WERI-Rb-1 (cell line): ENCODE data around the gene CFAP92.

Experiments
- DNase-seq: peaks from one replicate; pipeline ENCODE4 v3.0.0-alpha.2; 2020
- H3K27ac ChIP-seq: fragments of 250-450 bp; sonication (Bioruptor Pico); 2 replicates; pipeline ENCODE4 v1.5.1; 2020; ENCODE audit warnings: mild to moderate bottlenecking, moderate library complexity
- H3K27me3 ChIP-seq: fragments of 250-450 bp; sonication (Bioruptor Pico); 2 replicates; pipeline ENCODE4 v1.5.1; 2021; ENCODE audit warnings: mild to moderate bottlenecking, low read depth, moderate library complexity; ENCODE audit not compliant: insufficient read depth, severe bottlenecking
- H3K36me3 ChIP-seq: fragments of 250-450 bp; sonication (Bioruptor Pico); 2 replicates; pipeline ENCODE4 v1.5.1; 2020; ENCODE audit warnings: mild to moderate bottlenecking, moderate library complexity
- H3K4me3 ChIP-seq: 2 replicates; pipeline ENCODE4 v1.5.1; 2011; ENCODE audit warnings: low read depth, mild to moderate bottlenecking, control low read depth, low read length
- H3K9me3 ChIP-seq: fragments of 250-450 bp; sonication (Bioruptor Pico); 2 replicates; pipeline ENCODE4 v1.5.1; 2021; ENCODE audit warnings: mild to moderate bottlenecking, moderate library complexity; ENCODE audit not compliant: severe bottlenecking
- TF ChIP-seq, protein P1 (sequence below): IDR thresholded peaks from 2 replicates; pipeline ENCODE4 v1.5.1; 2011; ENCODE audit warnings: low read depth, mild to moderate bottlenecking, control low read depth, inconsistent platforms, low read length

Gene CFAP92

DNA sequence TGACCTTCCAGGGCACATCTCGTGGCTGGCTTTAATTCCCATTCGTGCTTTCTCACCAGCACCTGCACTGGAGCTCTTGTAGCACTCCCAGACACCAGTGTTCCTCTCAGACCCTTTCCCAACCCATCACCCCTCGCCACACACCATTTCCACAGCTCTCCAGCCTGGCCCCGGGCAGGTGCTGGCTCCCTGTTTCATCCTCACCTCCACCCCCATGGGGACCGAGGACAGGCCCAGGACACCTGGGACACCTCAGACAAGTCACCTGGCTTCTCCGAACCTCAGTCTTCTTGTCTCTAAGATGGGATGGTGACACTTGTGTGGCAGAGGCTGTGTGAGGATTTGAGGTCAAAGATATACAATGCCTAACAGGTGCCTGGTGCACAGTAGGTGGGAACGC lies 39.3 kb upstream of the CFAP92 start:
- no peaks in the 10 kb centered on the region for H3K9me3 ChIP-seq
- no peaks in the 10 kb centered on the region for H3K36me3 ChIP-seq
- DNase-seq, result no peak
- no peaks in the 10 kb centered on the region for H3K27me3 ChIP-seq
- H3K4me3 ChIP-seq, result no peak overlapping the region
- TF ChIP-seq, protein P1, sequence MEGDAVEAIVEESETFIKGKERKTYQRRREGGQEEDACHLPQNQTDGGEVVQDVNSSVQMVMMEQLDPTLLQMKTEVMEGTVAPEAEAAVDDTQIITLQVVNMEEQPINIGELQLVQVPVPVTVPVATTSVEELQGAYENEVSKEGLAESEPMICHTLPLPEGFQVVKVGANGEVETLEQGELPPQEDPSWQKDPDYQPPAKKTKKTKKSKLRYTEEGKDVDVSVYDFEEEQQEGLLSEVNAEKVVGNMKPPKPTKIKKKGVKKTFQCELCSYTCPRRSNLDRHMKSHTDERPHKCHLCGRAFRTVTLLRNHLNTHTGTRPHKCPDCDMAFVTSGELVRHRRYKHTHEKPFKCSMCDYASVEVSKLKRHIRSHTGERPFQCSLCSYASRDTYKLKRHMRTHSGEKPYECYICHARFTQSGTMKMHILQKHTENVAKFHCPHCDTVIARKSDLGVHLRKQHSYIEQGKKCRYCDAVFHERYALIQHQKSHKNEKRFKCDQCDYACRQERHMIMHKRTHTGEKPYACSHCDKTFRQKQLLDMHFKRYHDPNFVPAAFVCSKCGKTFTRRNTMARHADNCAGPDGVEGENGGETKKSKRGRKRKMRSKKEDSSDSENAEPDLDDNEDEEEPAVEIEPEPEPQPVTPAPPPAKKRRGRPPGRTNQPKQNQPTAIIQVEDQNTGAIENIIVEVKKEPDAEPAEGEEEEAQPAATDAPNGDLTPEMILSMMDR, result no peak
- no peak overlapping the region for H3K27ac ChIP-seq

DNA sequence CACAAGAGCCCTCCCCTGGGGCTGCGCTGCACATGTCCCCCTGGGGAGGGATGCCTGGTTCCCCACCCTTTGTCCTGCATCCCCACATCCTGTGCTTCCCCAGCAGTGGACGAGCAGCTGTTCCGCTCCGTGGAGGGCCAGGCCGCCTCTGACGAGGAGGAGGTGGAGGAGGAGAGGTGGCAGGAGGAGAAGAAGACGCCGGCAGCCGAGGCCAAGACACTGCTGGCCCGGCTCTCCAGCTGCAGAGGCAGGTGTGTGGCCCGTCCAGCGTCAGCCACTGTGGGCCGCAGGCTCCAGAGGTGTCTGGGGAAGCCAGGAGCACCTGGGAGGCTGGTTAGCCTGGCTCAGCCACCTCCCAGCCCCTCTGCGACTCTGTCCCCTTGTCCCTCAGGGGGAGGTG lies 38.8 kb upstream of the CFAP92 start:
- no peak overlapping the region for H3K27ac ChIP-seq

DNA sequence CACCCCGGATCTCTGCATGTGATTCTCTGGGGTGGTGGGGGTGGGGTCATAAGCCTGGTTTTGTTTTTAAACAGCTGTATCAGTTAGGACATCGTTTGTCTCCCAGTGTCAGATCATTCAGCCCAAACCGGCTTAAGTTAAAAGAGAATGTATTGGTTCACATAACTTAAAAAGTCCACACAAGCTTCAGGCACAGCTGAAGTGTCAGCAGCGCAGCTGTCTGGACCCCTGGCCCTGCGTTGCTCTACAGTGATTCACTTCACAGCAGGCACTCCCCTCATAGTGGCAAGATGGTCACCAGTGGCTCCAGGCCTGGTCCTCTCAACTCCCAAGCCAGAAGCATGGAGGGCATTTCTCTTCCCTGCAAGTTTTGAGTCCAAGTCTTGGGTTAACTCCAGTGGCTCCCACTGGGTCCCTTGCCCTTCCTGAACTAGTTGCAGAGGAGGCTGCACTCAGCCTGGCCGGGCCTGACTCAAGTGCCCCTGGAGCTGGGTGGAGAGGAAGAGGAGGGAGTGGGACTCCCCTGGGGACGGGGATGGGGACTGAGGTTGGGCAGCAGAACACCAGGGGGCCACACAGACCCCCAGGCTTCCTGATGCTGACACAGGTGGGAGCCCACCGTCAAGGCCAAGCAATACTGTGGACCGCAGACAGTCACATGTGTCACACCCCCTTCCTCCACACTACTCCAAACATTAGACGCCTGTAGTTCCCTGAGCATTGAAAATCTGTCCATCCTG lies 37.8 kb upstream of the CFAP92 start:
- H3K4me3 ChIP-seq, result no peak overlapping the region
- no peaks in the 10 kb centered on the region for H3K27me3 ChIP-seq
- TF ChIP-seq, protein P1, result no peak
- no peak overlapping the region for H3K27ac ChIP-seq
- no peaks in the 10 kb centered on the region for H3K9me3 ChIP-seq
- no peaks in the 10 kb centered on the region for H3K36me3 ChIP-seq
- DNase-seq, result no peak

More for the DNA sequence above, 38.8 kb upstream of the CFAP92 start:
- H3K27me3 ChIP-seq, result no peaks in the 10 kb centered on the region
- H3K9me3 ChIP-seq, result no peaks in the 10 kb centered on the region
- DNase-seq, result no peak
- TF ChIP-seq, protein P1, result no peak
- no peak overlapping the region for H3K4me3 ChIP-seq
- H3K36me3 ChIP-seq, result no peaks in the 10 kb centered on the region

DNA sequence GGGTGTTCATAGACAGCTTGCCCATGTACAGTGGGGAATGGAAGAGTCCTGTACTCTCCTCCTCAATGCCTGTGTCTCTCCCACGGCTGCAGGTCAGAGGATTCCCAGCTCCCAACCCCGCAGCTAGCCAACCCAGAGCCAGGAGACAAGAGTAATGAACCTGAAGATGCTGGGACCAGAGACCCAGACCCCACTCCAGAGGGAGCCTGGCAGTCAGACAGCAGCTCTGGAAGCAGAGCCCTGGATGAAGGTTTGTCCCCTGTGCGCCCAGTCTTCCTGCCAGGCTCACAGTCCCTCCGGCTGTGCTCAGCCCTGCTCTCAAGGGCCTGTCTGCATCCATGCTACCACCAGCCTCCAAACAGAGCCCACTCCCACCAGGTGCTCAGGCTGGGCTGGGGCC lies 36.7 kb upstream of the CFAP92 start:
- Histone ChIP-seq H3K9me3 (no peaks in the 10 kb centered on the region), H3K27me3 (no peaks in the 10 kb centered on the region), H3K36me3 (no peaks in the 10 kb centered on the region), H3K4me3 (no peak overlapping the region), H3K27ac (no peak overlapping the region)
- TF ChIP-seq, protein P1, result no peak
- DNase-seq, result no peak

DNA sequence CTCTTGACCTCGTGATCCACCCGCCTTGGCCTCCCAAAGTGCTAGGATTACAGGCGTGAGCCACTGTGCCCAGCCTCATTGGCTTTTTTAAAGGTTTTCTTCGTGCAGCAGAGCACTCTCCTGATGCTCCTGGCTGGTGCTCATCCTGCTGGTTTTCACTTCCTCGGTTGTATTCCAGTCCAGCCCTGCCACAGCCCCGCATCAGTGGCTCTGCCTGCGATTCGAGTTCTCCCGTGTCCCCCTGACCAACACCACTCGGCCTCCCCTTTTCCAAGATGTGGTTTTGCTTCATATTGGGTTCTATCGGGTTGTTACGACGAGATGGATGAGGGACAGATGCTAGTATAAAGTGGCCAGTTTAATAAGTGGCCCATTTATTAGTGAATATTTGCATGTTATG lies 35.0 kb upstream of the CFAP92 start:
- Histone ChIP-seq H3K27ac (no peak overlapping the region), H3K36me3 (no peaks in the 10 kb centered on the region), H3K9me3 (no peaks in the 10 kb centered on the region), H3K27me3 (no peaks in the 10 kb centered on the region), H3K4me3 (no peak overlapping the region)
- DNase-seq, result no peak
- TF ChIP-seq, protein P1, result no peak

DNA sequence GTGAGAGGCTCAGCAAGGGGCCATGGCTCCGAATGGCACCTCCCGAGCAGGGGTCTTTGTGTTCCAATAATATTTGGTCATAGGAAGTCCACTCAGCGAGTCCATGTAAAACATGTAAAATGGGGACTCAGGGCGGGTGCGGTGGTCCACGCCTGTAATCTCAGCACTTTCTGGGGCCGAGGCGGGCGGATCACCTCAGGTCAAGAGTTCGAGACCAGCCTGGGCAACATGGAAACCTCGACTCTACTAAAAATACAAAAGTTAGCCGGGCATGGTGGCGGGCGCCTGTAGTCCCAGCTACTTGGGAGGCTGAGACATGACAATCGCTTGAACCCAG lies 33.6 kb upstream of the CFAP92 start:
- H3K27me3 ChIP-seq, result no peaks in the 10 kb centered on the region
- no peak for DNase-seq
- H3K4me3 ChIP-seq, result no peak overlapping the region
- no peak overlapping the region for H3K27ac ChIP-seq
- H3K9me3 ChIP-seq, result no peaks in the 10 kb centered on the region
- no peaks in the 10 kb centered on the region for H3K36me3 ChIP-seq
- TF ChIP-seq, protein P1, result no peak
